ENCODE data around the gene PTPRD.

DNA sequence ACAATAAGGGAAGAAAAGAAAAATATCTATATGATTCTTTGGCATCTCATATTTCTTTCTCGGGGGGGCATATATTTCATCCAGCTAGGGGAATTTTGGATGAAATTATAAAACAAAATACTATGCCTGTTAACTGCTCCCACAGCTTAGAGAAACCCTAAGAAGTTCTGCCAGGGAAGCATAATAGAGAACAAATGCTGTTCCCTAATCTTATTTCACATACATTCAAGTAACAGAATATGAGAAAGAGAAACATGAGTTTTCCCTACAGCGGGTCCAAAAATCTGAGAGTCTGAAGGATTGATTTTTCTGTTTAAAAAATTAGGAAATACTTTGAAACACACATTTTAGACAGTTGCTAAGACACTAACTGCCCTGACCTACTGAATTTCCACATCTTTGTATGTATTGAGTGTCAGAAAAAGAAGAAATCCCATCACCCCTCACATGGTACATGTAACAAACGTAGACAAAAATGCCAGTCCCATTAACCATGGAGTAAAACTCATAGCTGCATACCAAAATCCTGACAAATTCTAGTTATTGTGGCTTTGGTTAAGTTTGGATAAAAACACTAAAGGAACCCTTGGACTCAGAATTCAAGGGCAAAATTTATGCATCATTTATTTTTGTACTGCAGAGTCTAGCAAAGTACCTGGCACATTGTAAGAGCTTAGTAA lies 2193.1 kb downstream of the PTPRD start:
- no peak for TF ChIP-seq POLR2A (IDR thresholded peaks at IDR 0.05)
- no peak for TF ChIP-seq CTCF (IDR thresholded peaks at IDR 0.05)
- TF ChIP-seq POLR2AphosphoS5 (IDR thresholded peaks at IDR 0.05): no peak
